ENCODE results near the gene PALLD.

- TF ChIP-seq, protein P1, sequence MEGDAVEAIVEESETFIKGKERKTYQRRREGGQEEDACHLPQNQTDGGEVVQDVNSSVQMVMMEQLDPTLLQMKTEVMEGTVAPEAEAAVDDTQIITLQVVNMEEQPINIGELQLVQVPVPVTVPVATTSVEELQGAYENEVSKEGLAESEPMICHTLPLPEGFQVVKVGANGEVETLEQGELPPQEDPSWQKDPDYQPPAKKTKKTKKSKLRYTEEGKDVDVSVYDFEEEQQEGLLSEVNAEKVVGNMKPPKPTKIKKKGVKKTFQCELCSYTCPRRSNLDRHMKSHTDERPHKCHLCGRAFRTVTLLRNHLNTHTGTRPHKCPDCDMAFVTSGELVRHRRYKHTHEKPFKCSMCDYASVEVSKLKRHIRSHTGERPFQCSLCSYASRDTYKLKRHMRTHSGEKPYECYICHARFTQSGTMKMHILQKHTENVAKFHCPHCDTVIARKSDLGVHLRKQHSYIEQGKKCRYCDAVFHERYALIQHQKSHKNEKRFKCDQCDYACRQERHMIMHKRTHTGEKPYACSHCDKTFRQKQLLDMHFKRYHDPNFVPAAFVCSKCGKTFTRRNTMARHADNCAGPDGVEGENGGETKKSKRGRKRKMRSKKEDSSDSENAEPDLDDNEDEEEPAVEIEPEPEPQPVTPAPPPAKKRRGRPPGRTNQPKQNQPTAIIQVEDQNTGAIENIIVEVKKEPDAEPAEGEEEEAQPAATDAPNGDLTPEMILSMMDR (IDR thresholded peaks at IDR 0.05) = peak; percentile 72 to 84 (median 78)
- TF ChIP-seq POLR2A (IDR thresholded peaks at IDR 0.05) = no peak
These were observed 426.8 kb downstream of the PALLD start for GRCh38 chr4:168923526-168924194.

All from right lobe of liver (tissue), 4 donors.